HEK293 (cell line): ENCODE data around the gene PTPRO.

Experiments used
- RBAK ChIP-seq: fragments of 450-650 bp; formaldehyde crosslinking; IDR thresholded peaks from 2 replicates; pipeline ENCODE4 v1.5.1; 2016; ENCODE audit warnings: missing biosample characterization, missing genetic modification characterization
- TRIM28 ChIP-seq: IDR thresholded peaks from 2 replicates; pipeline ENCODE4 v1.6.1; 2011; ENCODE audit warnings: low read length, control low read depth, borderline replicate concordance
- ZNF138 ChIP-seq: fragments of 450-650 bp; formaldehyde crosslinking; IDR thresholded peaks from 2 replicates; pipeline ENCODE4 v1.5.1; 2016; ENCODE audit warnings: missing biosample characterization, missing genetic modification characterization, borderline replicate concordance
- ZNF311 ChIP-seq: fragments of 450-650 bp; formaldehyde crosslinking; IDR thresholded peaks from 2 replicates; pipeline ENCODE4 v1.5.1; 2017; ENCODE audit warnings: missing biosample characterization, missing genetic modification characterization, borderline replicate concordance
- ZNF785 ChIP-seq: fragments of 450-650 bp; formaldehyde crosslinking; IDR thresholded peaks from 2 replicates; pipeline ENCODE4 v1.5.1; 2016; ENCODE audit warnings: missing biosample characterization, missing genetic modification characterization
- TF ChIP-seq, protein P1 (sequence below): fragments of 450-650 bp; formaldehyde crosslinking; IDR thresholded peaks from 2 replicates; pipeline ENCODE4 v1.5.1; 2016; ENCODE audit warnings: missing biosample characterization, missing genetic modification characterization

DNA sequence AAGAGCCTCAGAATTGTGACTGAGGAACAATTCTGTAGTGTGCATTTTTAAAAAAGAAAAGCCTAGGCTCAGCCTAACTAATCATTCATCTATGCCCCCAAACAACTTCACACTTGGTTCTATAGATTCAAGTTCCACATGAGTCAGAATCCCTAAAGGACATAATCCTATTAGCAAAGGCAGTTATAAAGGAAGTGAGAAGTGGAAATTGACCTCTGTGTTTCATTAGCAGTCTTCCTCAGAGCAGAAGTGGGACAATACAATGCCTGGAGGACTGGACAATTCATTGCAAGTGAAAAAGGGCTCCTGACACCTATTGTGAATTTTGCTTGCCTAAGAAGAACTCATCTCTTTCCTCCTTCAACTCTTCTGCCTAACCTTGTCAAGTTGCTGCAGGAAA lies 222.3 kb downstream of the PTPRO start:
- TF ChIP-seq ZNF138 (tag by site-specific recombination) (no peak), ZNF785 (tag by site-specific recombination) (no peak), ZNF311 (tag by site-specific recombination) (no peak), RBAK (no peak), TRIM28 (no peak)
- TF ChIP-seq, protein P1, sequence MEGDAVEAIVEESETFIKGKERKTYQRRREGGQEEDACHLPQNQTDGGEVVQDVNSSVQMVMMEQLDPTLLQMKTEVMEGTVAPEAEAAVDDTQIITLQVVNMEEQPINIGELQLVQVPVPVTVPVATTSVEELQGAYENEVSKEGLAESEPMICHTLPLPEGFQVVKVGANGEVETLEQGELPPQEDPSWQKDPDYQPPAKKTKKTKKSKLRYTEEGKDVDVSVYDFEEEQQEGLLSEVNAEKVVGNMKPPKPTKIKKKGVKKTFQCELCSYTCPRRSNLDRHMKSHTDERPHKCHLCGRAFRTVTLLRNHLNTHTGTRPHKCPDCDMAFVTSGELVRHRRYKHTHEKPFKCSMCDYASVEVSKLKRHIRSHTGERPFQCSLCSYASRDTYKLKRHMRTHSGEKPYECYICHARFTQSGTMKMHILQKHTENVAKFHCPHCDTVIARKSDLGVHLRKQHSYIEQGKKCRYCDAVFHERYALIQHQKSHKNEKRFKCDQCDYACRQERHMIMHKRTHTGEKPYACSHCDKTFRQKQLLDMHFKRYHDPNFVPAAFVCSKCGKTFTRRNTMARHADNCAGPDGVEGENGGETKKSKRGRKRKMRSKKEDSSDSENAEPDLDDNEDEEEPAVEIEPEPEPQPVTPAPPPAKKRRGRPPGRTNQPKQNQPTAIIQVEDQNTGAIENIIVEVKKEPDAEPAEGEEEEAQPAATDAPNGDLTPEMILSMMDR (tag by site-specific recombination), result no peak
